Measurements from ENCODE around the gene ARHGAP23.

ARHGAP23 gene, protein sequence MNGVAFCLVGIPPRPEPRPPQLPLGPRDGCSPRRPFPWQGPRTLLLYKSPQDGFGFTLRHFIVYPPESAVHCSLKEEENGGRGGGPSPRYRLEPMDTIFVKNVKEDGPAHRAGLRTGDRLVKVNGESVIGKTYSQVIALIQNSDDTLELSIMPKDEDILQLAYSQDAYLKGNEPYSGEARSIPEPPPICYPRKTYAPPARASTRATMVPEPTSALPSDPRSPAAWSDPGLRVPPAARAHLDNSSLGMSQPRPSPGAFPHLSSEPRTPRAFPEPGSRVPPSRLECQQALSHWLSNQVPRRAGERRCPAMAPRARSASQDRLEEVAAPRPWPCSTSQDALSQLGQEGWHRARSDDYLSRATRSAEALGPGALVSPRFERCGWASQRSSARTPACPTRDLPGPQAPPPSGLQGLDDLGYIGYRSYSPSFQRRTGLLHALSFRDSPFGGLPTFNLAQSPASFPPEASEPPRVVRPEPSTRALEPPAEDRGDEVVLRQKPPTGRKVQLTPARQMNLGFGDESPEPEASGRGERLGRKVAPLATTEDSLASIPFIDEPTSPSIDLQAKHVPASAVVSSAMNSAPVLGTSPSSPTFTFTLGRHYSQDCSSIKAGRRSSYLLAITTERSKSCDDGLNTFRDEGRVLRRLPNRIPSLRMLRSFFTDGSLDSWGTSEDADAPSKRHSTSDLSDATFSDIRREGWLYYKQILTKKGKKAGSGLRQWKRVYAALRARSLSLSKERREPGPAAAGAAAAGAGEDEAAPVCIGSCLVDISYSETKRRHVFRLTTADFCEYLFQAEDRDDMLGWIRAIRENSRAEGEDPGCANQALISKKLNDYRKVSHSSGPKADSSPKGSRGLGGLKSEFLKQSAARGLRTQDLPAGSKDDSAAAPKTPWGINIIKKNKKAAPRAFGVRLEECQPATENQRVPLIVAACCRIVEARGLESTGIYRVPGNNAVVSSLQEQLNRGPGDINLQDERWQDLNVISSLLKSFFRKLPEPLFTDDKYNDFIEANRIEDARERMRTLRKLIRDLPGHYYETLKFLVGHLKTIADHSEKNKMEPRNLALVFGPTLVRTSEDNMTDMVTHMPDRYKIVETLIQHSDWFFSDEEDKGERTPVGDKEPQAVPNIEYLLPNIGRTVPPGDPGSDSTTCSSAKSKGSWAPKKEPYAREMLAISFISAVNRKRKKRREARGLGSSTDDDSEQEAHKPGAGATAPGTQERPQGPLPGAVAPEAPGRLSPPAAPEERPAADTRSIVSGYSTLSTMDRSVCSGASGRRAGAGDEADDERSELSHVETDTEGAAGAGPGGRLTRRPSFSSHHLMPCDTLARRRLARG (N-terminal part only)

DNA sequence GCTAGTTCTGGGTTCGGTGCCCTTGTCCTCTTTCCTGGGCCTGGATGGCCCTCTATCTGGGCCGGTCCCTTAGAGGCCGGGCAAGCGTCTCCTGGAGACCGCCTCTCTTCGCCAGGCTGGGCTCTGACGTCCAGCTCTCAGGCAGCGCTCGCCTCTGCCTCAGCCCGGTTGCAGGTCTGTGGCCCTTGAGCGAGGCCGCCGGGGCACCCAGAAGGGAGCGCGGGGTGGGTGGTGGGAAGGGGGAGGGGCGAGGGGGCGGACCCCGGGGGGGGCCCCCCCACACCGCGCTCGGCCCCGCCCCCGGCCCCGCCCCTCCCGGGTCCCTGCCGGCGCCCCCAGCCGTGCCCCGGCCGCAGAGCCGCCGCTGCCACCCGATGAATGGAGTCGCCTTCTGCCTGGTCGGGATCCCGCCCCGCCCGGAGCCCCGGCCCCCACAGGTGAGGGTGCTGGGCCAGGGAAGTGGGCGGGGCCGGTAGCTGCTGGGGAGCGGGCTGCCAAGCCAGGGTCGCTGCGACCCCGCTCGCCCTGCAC, at the start of gene ARHGAP23:
Gene ARHGAP23, plus strand, starts transcription at position 353 of the 531 bp plus-strand sequence. Its CDS starts 22 bp downstream, at position 375.
- peak; percentile 40 to 48 for DNase-seq

DNA sequence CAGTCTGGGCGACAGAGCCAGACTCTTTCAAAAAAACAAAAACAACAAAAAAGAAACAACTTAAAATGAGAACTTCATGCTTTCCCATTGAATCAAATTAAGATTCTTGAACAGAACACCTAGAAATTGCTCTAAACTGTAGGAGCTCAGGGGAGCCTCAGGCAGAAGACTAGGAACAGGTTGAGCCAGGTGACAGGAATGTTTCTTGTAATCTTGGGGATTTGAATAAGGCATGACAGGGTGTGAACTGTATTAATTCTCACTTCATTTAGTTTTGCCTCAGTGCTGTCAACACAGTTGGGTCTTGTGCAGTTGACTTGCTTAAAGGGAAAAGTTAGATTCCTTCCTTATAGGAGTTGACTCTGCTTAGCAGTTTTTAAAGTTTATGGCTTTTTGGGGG, 48.8 kb upstream of the ARHGAP23 start:
- DNase-seq, result no peak

DNA sequence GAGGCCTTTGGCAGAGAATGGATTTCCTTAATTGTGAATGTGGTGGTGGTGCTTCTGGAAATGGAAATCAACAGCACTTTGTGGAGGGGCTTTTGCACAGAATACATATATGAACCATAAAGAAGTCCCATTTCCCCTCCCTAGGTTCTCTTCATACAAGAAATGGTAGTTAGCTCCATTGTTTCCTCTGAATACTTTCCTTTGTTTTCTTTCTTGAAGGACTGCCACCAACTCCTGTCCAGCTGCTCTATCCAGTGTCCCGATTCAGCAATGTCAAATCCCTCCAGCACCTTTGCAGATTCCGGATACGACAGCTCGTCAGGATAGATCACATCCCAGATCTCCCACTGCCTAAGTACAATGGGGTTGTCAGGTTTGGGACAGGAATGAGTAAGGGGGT, 33.2 kb upstream of the ARHGAP23 start:
- no peak for DNase-seq

DNA sequence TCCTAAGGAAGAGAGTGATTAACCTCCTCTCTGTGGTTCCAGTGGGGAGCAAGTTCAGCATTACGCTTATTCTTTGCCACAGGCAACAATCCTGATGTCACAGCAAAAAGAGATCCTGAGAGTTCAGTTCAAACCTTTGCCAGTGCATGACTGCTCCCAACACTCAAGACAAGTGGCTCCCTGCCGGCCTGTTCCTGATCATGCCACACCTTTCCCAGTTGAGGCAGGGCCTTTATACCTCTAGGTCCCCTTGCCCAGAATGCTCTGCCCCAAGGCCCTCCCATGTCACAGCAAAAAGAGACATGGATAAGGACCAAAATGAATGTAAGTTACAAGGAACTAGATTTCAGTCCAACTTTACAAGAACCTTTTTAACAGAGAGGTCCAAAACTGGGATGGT, 31.0 kb upstream of the ARHGAP23 start:
- no peak for DNase-seq

DNA sequence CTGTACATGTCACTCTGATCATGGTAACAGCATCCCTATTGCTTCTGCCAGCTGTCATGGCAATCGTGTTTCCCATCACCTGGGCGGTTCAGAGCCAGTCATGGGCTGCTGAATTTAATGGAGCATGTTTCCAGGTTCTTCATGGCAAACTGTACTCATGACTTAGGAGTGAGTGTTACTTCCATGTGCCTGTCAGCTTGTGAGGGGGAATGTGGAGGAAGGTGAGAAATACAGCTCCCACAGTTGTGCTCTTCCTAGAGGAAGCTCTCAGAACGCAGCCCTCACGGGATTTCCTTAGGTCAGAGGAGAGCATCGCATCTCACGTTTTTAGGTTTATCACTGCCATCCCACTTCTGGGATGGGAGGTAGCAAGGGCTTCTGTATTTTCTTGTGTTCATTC, 28.0 kb upstream of the ARHGAP23 start:
- DNase-seq, result no peak

DNA sequence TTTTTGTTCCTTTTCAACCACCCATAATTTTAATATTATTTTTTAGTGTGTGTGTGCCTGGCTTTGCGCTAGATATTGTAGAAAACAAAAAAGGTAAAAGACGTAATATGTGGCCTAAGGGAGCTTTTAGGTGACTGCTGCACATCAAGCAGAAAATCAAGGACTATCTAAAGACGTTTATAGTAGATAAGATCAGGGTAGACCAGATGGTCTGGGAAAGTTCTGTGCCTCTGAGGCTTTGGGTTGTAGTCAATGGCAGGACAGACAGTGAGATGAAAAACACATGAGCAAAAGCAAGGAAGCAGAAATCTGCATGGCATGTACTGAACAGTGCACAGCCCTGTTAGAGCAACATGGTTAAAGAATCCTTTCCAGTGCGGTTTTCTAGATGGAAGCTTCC, 26.8 kb upstream of the ARHGAP23 start:
- DNase-seq, result no peak

DNA sequence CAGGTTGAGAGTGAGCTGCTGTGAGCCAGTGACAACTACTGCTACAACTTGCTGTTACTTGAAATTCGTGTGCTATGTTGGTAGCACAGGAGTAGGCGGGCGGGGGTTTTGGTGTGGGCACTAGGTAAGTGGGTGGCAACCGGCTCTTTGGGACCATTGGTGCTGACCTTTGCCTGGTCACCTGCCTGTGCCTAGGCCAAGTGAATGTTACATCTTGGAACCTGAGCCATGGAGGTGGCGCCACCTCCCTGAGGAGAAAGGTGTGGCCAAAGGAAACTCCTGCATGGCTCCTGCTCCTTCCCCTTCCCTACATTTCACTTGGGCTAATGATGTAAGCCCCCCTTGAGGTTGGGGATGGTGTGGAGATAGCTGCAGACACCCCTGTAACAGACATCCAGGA, 25.4 kb upstream of the ARHGAP23 start:
- DNase-seq, result no peak

DNA sequence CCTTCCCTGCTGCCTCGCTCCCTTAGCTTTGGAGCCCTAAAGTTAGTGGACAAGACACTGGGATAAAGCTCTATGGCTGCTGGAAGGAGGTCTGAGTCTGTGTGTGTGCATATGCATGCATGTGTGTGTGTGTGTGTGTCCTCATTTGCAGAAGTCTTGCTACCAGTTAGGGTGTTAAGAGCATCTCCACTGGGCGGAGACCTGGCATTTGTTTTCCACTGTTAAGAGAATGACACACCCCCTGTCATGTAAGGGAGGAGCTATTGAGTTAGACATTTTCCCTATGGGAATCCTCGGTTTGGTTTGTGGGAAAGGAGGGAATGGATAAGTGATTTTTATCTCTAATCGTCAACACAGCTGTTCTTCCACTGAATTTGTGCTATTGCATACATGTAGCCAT, 24.8 kb upstream of the ARHGAP23 start:
- DNase-seq, result no peak

DNA sequence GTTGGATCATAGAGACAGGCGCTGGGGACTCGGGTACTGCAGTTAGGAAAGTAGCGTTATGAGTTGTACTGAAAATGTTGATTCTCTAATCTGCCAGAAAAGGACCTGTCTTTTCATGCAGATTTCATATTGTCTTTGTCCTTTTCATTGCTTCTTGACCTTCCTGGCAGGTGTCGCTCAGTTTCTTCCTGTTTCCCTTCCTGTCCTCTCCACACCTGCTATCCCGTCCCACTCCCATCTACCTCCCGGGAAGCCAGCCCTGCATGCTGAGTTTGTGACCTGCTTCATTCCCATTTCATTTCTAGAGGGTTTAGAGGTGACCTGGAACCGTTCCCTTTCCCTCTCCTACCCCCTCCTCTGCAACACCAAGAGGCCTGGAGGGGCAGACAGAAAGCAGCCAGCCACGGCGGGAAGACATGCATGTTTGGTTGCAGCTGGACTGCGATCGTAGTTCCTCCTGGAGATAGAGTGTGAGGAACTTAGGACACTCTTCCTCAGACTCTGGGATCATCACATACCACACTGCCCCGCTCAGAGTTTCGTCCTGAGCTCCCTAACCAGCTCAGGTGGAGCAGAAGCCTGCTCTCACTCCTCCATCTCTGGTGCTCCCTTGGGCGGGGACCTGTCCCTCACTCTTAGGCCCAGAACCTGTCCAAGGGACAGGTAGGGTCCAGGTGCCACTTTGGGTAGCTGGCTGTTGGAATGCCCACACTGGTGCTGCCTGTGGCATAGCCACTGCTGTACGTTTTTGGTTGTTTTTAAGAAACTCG, 23.9 kb upstream of the ARHGAP23 start:
- DNase-seq, result no peak

DNA sequence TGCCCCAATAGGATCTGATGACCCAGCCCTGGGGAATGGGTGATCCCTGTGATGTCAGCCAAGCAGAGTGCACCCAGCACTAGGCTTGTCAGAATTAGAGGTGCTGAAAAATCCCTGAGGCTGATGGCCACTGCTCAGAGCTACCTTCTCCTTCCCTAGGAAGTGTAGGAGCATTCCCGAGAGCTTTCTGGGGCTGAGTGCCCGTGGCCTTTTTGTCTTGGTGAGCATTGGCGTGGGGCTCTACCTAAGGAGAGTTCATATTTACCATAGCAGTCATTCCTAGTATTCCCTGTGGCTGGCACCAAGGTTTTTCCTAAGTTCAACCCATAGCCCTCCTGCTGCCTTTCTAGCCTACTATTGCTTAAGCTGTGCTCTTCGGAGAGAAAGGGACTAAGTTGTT, 22.6 kb upstream of the ARHGAP23 start:
- DNase-seq, result no peak

DNA sequence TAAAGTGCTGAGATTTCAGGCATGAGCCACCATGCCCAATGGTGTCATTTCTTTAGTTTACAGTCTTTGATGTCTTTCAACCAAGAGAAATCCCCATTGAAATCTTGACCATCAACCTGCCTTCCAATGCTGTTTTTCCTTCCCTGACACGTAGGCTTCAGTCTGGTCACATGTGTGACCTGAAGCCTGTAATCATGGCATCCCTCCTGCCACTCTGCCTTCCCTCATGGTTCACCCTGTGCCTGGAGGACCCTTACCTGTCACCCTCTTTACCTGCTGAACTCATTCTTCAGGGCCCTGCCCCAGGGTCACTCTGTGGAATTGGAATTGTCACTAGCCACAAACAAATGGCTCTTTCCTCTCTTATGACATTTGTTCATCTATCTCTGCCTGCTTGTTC, 18.1 kb upstream of the ARHGAP23 start:
- DNase-seq, result no peak

DNA sequence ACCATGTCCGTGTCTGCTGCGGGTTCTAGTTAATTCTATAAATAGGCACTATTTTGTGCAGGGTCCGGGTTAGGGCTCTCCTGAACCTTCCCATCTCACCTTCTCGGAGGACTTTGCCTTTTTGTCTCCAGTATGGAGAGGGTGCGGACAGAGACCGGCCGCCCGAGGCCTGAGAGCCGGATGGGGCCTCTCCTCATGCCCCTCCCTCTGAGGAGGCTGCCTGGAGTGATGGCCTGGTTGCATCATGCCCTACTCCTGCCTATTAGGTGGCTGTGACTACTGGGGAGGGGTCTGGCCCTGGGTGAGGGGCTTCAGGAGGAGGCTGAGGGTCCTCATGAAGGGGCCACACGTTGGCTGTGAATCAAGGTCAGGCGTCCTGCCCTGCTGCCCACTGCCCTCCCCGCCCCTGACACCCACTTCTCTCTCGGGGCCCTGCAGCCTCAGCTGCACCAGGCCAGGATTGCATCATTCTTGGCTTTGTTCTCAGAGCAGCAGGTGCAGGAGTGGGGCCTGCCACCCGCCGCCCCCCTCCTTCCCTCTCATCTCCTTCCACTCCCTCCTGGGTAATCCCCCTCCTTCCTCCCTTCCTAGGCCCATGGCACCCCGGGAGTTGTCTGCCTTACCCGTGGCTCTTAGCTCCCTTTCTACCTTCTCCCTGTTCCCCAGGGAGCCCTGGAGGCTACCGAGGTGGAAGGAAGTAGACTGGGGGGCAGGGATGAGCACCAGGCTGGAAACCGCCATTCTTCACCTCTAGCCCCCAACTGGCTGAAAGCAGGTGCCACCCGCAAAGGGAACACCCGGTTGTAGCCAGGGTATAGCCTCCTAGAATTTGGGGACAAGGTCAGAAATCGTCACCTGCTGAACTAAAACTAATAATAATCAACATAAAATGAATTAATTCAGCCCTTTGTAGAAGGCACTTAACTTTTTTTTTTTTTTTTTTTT, 12.7 kb upstream of the ARHGAP23 start:
- DNase-seq, result peak; percentile 41 to 48

DNA sequence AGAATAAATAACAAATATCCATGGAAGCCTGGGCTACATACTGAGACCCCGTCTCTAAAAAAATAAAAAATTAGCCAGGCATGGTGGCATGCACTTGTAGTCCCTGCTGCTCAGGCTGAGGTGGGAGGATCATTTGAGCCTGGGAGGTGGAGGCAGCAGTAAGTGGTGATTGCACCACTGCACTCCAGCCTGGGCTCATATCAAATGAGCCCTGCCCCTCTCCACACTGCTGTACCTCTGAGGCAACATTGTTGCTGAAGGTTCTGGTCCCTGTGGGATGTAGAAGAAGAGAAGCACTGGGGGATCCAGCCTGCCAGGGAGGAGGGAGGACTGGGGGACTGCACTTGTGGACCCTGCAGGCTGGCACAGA, 11.4 kb upstream of the ARHGAP23 start:
- DNase-seq, result no peak

DNA sequence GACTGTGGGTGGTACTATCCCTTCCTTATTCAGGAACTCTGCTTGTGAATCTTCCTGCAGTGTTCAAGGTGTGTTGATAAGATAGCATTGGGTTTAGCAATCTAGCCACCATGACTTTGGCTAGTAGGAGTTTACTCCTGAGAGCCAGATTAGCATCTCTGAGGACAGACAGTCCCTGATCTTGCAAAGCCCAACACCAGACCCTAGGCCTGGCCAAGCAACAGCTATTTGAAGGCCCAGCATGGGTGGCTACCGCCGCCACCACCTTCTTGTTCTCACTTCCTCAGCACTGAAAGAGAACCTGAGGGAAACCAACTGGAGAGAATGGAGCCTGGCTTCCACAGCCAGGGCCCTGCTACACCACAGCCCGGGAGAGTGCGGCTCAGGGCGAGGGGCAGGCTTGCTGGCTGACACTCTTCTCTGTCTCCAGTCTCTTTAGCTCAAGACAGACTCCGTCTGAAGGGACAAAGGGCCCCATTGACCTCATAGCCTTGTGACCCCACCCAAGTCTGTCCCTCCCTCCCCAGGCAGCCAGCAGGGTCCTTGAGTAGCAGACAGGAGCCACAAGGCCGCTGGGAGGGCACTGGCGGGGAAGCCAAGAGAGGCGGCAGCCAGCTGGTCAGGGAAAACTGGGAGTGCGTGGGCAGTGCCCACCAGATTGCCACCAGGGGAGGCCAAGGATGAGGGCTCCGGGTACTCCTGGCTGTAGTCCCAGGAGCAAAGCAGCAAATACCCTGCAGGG, 10.9 kb upstream of the ARHGAP23 start:
- DNase-seq, result no peak

DNA sequence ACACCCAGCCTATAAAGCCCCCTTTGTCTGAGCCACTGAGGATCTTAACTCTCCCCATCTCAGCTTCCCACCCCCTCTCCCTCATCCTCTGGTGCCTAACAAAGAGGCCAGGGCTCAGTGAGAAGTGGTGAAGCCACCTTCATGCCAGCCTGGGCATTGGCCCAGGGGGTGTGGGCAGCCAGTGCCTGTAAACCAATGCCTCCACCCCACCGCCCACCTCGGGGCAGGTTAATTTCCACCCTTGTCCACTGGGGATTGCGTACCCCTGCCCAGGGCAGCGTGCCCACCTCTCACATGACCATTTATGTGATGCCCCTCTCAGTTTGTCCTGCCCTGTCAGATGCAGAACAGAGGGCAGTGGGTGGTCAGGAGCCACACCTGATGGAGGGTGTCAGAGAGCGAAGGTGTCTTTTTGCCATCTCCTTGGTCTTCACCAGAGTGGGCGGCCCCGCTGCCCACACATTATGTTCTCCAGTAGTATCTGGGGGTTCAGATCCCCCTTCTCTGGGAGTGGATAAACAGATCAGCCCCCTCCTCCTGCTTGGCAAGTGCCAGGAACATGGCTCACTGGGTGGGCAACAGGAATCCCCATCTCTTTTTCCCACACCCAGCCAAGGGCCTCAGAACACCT, 10.1 kb upstream of the ARHGAP23 start:
- no peak for DNase-seq

DNA sequence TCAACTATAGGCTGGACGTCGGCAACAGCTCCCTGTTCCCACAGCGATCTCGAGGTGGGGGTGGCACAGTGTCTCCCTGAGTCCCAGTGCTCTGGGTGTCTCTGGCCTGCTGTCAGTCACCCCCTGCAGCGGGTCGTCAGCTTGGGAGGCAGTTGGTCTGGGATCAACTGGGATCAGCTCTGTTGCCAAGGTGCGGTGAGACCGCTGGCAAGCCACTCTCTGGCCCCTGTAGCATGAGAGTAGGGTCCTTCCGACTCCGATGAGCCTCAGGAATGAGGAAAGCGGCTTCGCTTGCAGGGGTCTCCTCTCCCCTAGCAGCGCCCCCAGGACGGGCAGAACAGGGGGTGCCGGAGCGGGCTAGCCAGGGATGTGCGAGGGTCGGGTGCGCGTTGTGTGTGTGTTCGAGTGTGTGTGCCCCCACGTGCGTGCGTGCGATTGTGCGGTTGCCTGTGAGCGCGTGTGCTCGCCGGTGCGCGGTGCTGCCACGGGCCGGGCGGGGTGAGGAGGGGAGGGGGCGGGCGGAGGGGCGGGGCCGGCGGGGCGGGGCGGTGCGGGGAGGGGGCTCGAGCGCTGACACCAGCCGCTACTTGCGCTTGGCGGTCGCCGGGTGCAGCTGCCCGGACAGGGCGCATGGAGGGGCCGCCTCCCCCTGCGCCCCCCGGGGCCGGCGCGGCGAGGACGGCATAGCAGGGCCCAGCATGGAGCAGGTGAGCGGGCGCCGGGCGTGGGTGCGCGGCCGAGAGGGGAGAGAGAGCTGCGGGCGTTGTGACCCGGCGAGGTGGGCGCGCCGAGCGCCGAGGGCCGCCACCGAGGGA, 9.4 kb upstream of the ARHGAP23 start:
- no peak for DNase-seq

DNA sequence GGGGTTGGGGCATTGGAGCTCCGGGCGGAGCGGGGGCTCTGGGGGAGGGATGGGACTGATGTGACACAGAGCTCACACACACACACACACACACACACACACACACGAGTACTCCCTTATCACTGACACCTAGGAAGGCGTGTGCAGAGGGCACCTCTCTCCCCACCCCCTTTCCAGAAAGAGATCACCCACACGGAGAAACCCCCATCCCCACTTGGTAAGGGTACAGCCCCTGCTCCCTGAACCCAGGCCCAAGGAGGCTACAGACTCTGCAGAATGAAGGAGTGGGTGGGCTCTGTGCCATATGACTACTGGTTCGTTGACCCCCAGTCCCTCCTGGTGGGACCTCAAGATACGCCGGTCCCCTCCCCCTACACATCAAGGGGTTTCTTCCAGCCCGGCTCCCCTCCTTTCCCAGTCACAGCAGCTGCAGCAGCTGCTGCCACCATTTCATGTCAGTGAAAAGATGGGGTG, 8.7 kb upstream of the ARHGAP23 start:
- no peak for DNase-seq

DNA sequence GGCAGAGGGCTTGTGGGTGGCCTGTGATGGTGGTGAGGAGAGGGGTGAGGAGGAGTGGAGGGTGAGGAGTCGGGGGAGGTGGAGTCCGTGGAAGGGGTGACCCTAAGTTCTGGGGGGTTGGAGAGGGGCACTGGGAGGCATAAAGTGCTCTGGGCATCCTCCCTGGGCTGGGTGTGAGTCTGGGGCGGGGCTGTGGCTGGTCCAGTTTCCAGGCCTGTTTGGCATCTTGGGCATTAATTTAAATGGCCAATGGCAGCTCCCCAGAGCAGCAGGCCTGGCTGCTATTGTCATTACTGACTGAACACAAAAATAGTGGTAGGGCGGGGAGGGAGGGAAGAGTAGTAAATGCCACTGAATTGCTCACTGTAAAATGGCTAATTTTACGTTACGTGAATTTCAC, 7.7 kb upstream of the ARHGAP23 start:
- DNase-seq, result no peak
